Ovary (tissue), 3 donors: ENCODE results near the gene ZFC3H1.

ENCODE experiments used
- CTCF ChIP-seq, 3 donors: fragments of 450-650 bp in 2 of 3; fragments of 200-600 bp in 1 of 3; IDR thresholded peaks; one replicate each; pipeline versions ENCODE4 v1.5.1 to v1.8.0; 2016 to 2022; ENCODE audit warnings: antibody characterized with exemption in 3 of 3, mild to moderate bottlenecking in 1 of 3
- POLR2A ChIP-seq: fragments of 450-650 bp; IDR thresholded peaks from one replicate; pipeline ENCODE4 v1.6.1; 2017; ENCODE audit warnings: antibody characterized with exemption, mild to moderate bottlenecking, moderate library complexity
- donor health status: DM: no; HTN: no; CAD: no.

DNA sequence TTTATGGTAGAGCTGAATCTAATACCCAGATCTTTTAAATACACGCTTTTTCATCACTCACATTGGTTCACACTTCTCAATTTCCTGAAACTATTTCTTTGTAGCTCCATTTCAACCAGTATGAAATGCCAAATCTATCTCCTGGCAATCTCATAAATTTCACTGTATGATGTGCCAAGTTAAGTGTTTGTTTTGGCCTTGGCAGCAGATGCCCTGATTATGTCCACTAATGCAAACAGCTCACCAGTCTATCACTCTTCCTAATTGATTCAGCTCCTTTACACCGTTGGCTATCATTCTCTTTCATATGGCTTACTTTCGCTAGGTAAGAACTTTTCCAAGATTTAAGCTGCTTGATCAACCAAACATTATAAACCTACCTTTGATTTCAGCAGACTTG lies 58.6 kb downstream of the ZFC3H1 start:
- TF ChIP-seq CTCF (IDR thresholded peaks at IDR 0.05), result no peak
- no peak for TF ChIP-seq POLR2A
